WERI-Rb-1 (cell line): Measurements from ENCODE around the gene ACTA2.

Source experiments
- DNase-seq: peaks from one replicate; pipeline ENCODE4 v3.0.0-alpha.2; 2020
- H3K27ac ChIP-seq: fragments of 250-450 bp; sonication (Bioruptor Pico); 2 replicates; pipeline ENCODE4 v1.5.1; 2020; ENCODE audit warnings: mild to moderate bottlenecking, moderate library complexity
- H3K27me3 ChIP-seq: fragments of 250-450 bp; sonication (Bioruptor Pico); 2 replicates; pipeline ENCODE4 v1.5.1; 2021; ENCODE audit warnings: mild to moderate bottlenecking, low read depth, moderate library complexity; ENCODE audit not compliant: insufficient read depth, severe bottlenecking
- H3K36me3 ChIP-seq: fragments of 250-450 bp; sonication (Bioruptor Pico); 2 replicates; pipeline ENCODE4 v1.5.1; 2020; ENCODE audit warnings: mild to moderate bottlenecking, moderate library complexity
- H3K4me3 ChIP-seq: 2 replicates; pipeline ENCODE4 v1.5.1; 2011; ENCODE audit warnings: low read depth, mild to moderate bottlenecking, control low read depth, low read length
- H3K9me3 ChIP-seq: fragments of 250-450 bp; sonication (Bioruptor Pico); 2 replicates; pipeline ENCODE4 v1.5.1; 2021; ENCODE audit warnings: mild to moderate bottlenecking, moderate library complexity; ENCODE audit not compliant: severe bottlenecking
- TF ChIP-seq, protein P1 (sequence below): IDR thresholded peaks from 2 replicates; pipeline ENCODE4 v1.5.1; 2011; ENCODE audit warnings: low read depth, mild to moderate bottlenecking, control low read depth, inconsistent platforms, low read length

Gene ACTA2

DNA sequence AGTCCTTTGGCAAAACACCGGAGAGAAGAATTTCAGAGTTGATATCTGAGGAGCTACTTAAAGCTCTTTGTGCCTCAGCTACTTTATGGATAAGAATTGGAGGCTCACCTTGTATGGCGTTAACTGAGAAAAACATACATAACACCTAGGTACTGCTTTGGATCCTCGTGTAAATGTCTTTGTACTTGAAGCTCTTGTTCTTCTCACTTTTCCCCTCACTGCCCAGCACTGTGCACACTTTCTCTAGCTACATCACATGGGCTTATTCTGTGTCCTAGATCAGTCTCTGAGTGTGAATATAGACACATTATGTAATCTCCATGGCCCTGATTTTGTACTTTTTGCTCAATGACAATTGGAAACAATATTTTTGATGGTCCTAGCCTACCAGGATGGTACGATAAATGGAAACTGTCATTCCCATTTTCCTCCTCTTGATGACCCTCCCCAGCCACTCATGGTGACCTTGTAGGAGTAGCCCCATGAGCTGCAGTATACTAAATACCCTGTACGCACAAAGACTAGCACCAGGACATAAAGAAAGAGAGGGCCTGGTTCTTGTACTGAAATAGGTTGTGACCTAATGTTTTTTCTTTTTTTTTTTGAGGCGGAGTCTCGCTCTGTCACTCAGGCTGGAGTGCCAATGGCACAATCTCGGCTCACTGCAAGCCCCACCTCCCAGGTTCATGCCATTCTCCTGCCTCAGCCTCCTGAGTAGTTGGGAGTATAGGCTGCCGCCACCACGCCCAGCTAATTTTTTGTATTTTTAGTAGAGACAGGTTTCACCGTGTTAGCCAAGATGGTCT is 50.4 kb downstream of the ACTA2 start:
- TF ChIP-seq, protein P1, sequence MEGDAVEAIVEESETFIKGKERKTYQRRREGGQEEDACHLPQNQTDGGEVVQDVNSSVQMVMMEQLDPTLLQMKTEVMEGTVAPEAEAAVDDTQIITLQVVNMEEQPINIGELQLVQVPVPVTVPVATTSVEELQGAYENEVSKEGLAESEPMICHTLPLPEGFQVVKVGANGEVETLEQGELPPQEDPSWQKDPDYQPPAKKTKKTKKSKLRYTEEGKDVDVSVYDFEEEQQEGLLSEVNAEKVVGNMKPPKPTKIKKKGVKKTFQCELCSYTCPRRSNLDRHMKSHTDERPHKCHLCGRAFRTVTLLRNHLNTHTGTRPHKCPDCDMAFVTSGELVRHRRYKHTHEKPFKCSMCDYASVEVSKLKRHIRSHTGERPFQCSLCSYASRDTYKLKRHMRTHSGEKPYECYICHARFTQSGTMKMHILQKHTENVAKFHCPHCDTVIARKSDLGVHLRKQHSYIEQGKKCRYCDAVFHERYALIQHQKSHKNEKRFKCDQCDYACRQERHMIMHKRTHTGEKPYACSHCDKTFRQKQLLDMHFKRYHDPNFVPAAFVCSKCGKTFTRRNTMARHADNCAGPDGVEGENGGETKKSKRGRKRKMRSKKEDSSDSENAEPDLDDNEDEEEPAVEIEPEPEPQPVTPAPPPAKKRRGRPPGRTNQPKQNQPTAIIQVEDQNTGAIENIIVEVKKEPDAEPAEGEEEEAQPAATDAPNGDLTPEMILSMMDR: no peak
- Histone ChIP-seq H3K4me3 (no peak overlapping the region), H3K9me3 (no peaks in the 10 kb centered on the region), H3K27ac (no peak overlapping the region), H3K27me3 (no peaks in the 10 kb centered on the region), H3K36me3 (peaks cover 9% of the 10 kb centered on the region)
- no peak for DNase-seq

DNA sequence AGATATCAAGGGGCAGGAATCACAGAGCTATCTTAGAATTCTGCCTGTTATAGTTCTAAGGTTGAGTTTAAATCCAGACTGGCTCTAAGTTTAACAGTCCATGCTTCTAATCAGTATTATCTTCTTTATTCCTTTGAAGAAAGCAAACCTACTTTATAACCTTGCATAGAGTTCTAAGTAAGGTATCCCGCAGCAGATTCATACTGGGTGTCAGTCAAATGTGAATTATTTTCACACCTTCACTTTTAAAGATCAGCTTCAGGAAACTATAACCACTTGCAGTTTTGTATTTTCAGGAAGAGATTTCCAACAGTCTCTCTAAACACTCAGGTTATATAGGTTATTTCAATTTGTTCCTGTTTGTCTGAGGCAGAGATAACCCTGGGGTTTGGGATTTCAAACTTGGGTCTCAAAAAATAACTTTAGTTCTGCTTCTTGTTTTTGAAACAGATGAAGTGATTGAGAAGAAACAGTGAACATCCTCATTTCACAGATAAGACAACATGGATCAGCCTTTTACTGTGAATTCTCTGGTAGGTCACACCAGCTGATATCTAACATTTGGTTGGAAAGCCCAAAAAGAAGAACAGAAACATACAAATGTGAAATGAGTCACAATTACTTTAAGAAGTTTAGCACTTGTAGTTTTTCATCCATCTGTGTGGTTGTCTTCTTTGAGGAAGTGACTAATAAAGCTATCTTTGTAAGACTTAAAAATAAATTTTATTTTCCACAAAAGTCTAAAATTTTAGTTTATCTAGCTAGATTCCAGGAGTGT is 51.2 kb downstream of the ACTA2 start:
- Histone ChIP-seq H3K9me3 (no peaks in the 10 kb centered on the region), H3K36me3 (peaks cover 9% of the 10 kb centered on the region), H3K27ac (no peak overlapping the region), H3K27me3 (no peaks in the 10 kb centered on the region), H3K4me3 (no peak overlapping the region)
- no peak for DNase-seq
- TF ChIP-seq, protein P1: no peak

GRCh38 chr10:88899886-88900285 is 52.7 kb downstream of the ACTA2 start:
- no peak overlapping the region for H3K4me3 ChIP-seq
- no peak for DNase-seq
- H3K27ac ChIP-seq: no peak overlapping the region
- H3K27me3 ChIP-seq: no peaks in the 10 kb centered on the region
- TF ChIP-seq, protein P1: no peak
- peaks cover 9% of the 10 kb centered on the region for H3K36me3 ChIP-seq
- H3K9me3 ChIP-seq: no peaks in the 10 kb centered on the region

DNA sequence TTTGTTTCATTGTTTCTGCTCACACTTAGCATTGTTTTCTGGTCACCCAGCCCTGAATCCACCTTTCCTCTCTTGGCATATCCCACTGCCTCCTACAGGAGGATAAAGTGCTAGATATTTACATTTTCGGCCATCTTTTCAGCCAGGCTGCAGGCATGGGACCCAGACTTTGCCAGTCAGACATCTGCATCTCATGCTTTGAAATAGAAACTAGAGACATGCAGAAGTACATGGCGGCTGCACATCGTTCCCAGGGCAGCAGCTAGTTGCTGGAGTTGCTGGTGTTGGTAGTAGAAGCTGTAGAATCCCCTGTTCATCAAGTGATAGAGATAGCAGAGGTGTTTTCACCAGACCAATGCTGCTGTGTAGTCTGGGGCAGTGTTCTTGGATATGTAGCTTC is 53.8 kb downstream of the ACTA2 start:
- no peaks in the 10 kb centered on the region for H3K9me3 ChIP-seq
- H3K27me3 ChIP-seq: no peaks in the 10 kb centered on the region
- no peak for DNase-seq
- peaks cover 9% of the 10 kb centered on the region for H3K36me3 ChIP-seq
- TF ChIP-seq, protein P1: no peak
- no peak overlapping the region for H3K27ac ChIP-seq
- no peak overlapping the region for H3K4me3 ChIP-seq

- TF ChIP-seq, protein P1: no peak
- peak overlapping the region; percentile 25 for H3K27ac ChIP-seq
- H3K4me3 ChIP-seq: no peak overlapping the region
Observed at GRCh38 chr10:88896994-88897853, 55.3 kb downstream of the ACTA2 start.

More at GRCh38 chr10:88896994-88897853, 55.3 kb downstream of the ACTA2 start:
- peak; percentile 48 for DNase-seq
- peaks cover 5% of the 10 kb centered on the region for H3K36me3 ChIP-seq
- no peaks in the 10 kb centered on the region for H3K27me3 ChIP-seq
- no peaks in the 10 kb centered on the region for H3K9me3 ChIP-seq
